NCI-H2196 (cell line): ENCODE measurements around the gene CDH22.

ENCODE experiments used
- DNase-seq: peaks from one replicate; lab custom pipeline; 2025; ENCODE audit not compliant: unreplicated experiment; lab: John Stamatoyannopoulos, UW

Gene CDH22

GRCh38 chr20:46202766-46203509, 105.4 kb downstream of the CDH22 start:
- DNase-seq, result no peak

- no peak for DNase-seq
Measured at GRCh38 chr20:46200582-46201570, 107.4 kb downstream of the CDH22 start.

GRCh38 chr20:46199198-46199597, 109.1 kb downstream of the CDH22 start:
- DNase-seq, result no peak

GRCh38 chr20:46196990-46197389, 111.3 kb downstream of the CDH22 start:
- DNase-seq, result no peak

GRCh38 chr20:46195264-46196036, 112.8 kb downstream of the CDH22 start:
- DNase-seq, result no peak

- DNase-seq, result no peak
Measured at GRCh38 chr20:46194409-46194808, 113.9 kb downstream of the CDH22 start.

- DNase-seq, result no peak
Measured at GRCh38 chr20:46192376-46192944, 115.8 kb downstream of the CDH22 start.

GRCh38 chr20:46191611-46192010, 116.7 kb downstream of the CDH22 start:
- DNase-seq, result no peak

- no peak for DNase-seq
Measured at GRCh38 chr20:46191168-46191540, 117.1 kb downstream of the CDH22 start.

GRCh38 chr20:46190478-46191167, 117.7 kb downstream of the CDH22 start:
- no peak for DNase-seq

- DNase-seq, result no peak
Measured at GRCh38 chr20:46188866-46189541, 119.3 kb downstream of the CDH22 start.

GRCh38 chr20:46186210-46186609, 122.1 kb downstream of the CDH22 start:
- no peak for DNase-seq

- no peak for DNase-seq
Measured at GRCh38 chr20:46185353-46185752, 122.9 kb downstream of the CDH22 start.

GRCh38 chr20:46183768-46184167, 124.5 kb downstream of the CDH22 start:
- no peak for DNase-seq

GRCh38 chr20:46182276-46183200, 125.8 kb downstream of the CDH22 start:
- DNase-seq, result no peak

- DNase-seq, result no peak
Measured at GRCh38 chr20:46179862-46180261, 128.4 kb downstream of the CDH22 start.

- DNase-seq, result no peak
Measured at GRCh38 chr20:46178891-46179290, 129.4 kb downstream of the CDH22 start.

GRCh38 chr20:46177768-46178167, 130.5 kb downstream of the CDH22 start:
- no peak for DNase-seq
